Astrocyte (in vitro differentiated cells and primary cell): ENCODE data around the gene MRRF. TPM values are rescaled to one million over a fixed set of nuclear protein-coding genes. Genes with fewer than 3 reads are reported as not detected.

Experiments used
- DNase-seq: peaks from one replicate; pipeline ENCODE4 v3.0.0-alpha.2; 2010; ENCODE audit warnings: low read depth
- FAIRE-seq: peaks from 2 replicates; lab custom pipeline; 2011; peaks lifted over from hg19 to GRCh38; lab: Jason Lieb, UNC
- H2AFZ ChIP-seq: 2 replicates; pipeline ENCODE4 v1.6.0; 2012; ENCODE audit warnings: low read depth, low read length, inconsistent platforms
- H3K27ac ChIP-seq: 2 replicates; pipeline ENCODE4 v1.5.1; 2011; ENCODE audit warnings: low read depth, low read length, inconsistent platforms
- H3K27me3 ChIP-seq: 2 replicates; pipeline ENCODE4 v1.6.0; 2011; ENCODE audit warnings: low read length, inconsistent platforms; ENCODE audit not compliant: insufficient read depth
- H3K36me3 ChIP-seq: 2 replicates; pipeline ENCODE4 v1.5.1; 2011; ENCODE audit warnings: low read length, inconsistent platforms; ENCODE audit not compliant: insufficient read depth
- H3K4me1 ChIP-seq: 2 replicates; pipeline ENCODE4 v1.5.1; 2011; ENCODE audit warnings: low read length, inconsistent platforms; ENCODE audit not compliant: insufficient read depth
- H3K4me2 ChIP-seq: 2 replicates; pipeline ENCODE4 v1.6.0; 2012; ENCODE audit warnings: low read length, inconsistent platforms
- H3K4me3 ChIP-seq: 2 replicates; pipeline ENCODE4 v1.5.1; 2011; ENCODE audit warnings: low read depth, mild to moderate bottlenecking, low read length, inconsistent platforms; ENCODE audit not compliant: insufficient read depth
- H3K79me2 ChIP-seq: 2 replicates; pipeline ENCODE4 v1.6.0; 2012; ENCODE audit warnings: mild to moderate bottlenecking, low read length, inconsistent platforms; ENCODE audit not compliant: insufficient read depth
- H3K9ac ChIP-seq: 2 replicates; pipeline ENCODE4 v1.6.0; 2012; ENCODE audit warnings: mild to moderate bottlenecking, low read length, inconsistent platforms
- H3K9me3 ChIP-seq: 2 replicates; pipeline ENCODE4 v1.5.1; 2012; ENCODE audit warnings: low read depth, mild to moderate bottlenecking, low read length, inconsistent platforms; ENCODE audit not compliant: insufficient read depth
- H4K20me1 ChIP-seq: 2 replicates; pipeline ENCODE4 v1.6.0; 2012; ENCODE audit warnings: low read length, inconsistent platforms; ENCODE audit not compliant: insufficient read depth
- H3K27ac Mint-ChIP-seq: one replicate; pipeline ENCODE4 v1.8.0; 2021; ENCODE audit warnings: mild to moderate bottlenecking, mixed read lengths; ENCODE audit not compliant: unreplicated experiment
- H3K27me3 Mint-ChIP-seq: one replicate; pipeline ENCODE4 v1.8.0; 2021; ENCODE audit warnings: low read depth, mixed read lengths; ENCODE audit not compliant: unreplicated experiment
- H3K36me3 Mint-ChIP-seq: one replicate; pipeline ENCODE4 v1.8.0; 2021; ENCODE audit warnings: low read depth, mixed read lengths; ENCODE audit not compliant: unreplicated experiment
- H3K4me1 Mint-ChIP-seq: one replicate; pipeline ENCODE4 v1.8.0; 2021; ENCODE audit warnings: low read depth, mixed read lengths; ENCODE audit not compliant: unreplicated experiment
- H3K4me3 Mint-ChIP-seq: one replicate; pipeline ENCODE4 v1.8.0; 2021; ENCODE audit warnings: mild to moderate bottlenecking, moderate library complexity, mixed read lengths; ENCODE audit not compliant: unreplicated experiment
- H3K9me3 Mint-ChIP-seq: one replicate; pipeline ENCODE4 v1.8.0; 2021; ENCODE audit warnings: mild to moderate bottlenecking, mixed read lengths; ENCODE audit not compliant: unreplicated experiment
- CTCF ChIP-seq: IDR thresholded peaks from 2 replicates; pipeline ENCODE4 v1.5.1; 2011; ENCODE audit warnings: low read depth, mild to moderate bottlenecking, inconsistent platforms, low read length, moderate library complexity; ENCODE audit not compliant: insufficient read depth
- EZH2 ChIP-seq: IDR thresholded peaks from 2 replicates; pipeline ENCODE4 v1.6.1; 2012; ENCODE audit warnings: mild to moderate bottlenecking, low read length, inconsistent platforms; ENCODE audit not compliant: insufficient read depth
- total RNA-seq: library from RNA; stranded (reverse); gene quantifications from 2 replicates; pipeline ENCODE4 v1.2.1, GENCODE V29; 2021

Gene MRRF
- total RNA-seq, 1 donor from 2014 or later, result 24.0 TPM

DNA sequence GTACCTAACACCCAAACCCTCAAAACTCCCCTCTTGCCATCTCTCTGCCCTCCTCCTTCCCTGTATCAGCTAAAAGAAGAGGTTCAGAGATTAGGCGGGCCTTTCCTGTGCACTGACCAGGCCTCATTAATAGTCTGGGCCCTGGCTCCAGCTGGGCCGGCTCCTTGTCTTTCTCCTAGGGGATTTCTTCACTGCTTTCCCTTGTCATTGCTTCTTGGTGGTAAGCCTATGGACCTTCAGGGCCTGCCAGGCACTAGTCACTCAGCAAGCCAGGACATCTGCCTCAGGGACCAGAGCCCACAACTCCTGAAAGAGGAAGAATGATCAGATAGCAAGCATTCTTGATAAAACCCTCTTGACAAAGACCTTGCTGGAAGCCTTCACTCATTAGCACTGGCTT, 50.9 kb downstream of the MRRF start:
- Histone ChIP-seq H3K9ac (no peak overlapping the region), H3K4me3 (no peak overlapping the region), H3K79me2 (no peaks in the 10 kb centered on the region), H4K20me1 (peaks cover 7% of the 10 kb centered on the region), H3K4me1 (no peaks in the 10 kb centered on the region), H3K27me3 (no peaks in the 10 kb centered on the region), H3K9me3 (no peaks in the 10 kb centered on the region), H3K27ac (no peak overlapping the region), H3K4me2 (no peak overlapping the region), H2AFZ (no peak overlapping the region), H3K36me3 (peaks cover 22% of the 10 kb centered on the region)
- DNase-seq (no peak), FAIRE-seq (no peak)
- no peaks in the 10 kb centered on the region for H3K27me3 Mint-ChIP-seq
- H3K4me1 Mint-ChIP-seq, result no peaks in the 10 kb centered on the region
- no peaks in the 10 kb centered on the region for H3K9me3 Mint-ChIP-seq
- H3K27ac Mint-ChIP-seq, result no peak overlapping the region
- H3K4me3 Mint-ChIP-seq, result no peak overlapping the region
- peaks cover 11% of the 10 kb centered on the region for H3K36me3 Mint-ChIP-seq
- TF ChIP-seq EZH2 (no peak), CTCF (no peak)

- no peaks in the 10 kb centered on the region for H3K9me3 ChIP-seq
- no peaks in the 10 kb centered on the region for H3K27me3 ChIP-seq
- H3K36me3 ChIP-seq, result peaks cover 22% of the 10 kb centered on the region
- FAIRE-seq, result no peak
- H2AFZ ChIP-seq, result no peak overlapping the region
- H3K27ac Mint-ChIP-seq, result no peak overlapping the region
- no peaks in the 10 kb centered on the region for H3K27me3 Mint-ChIP-seq
- H3K4me1 Mint-ChIP-seq, result no peaks in the 10 kb centered on the region
- H3K9me3 Mint-ChIP-seq, result no peaks in the 10 kb centered on the region
- no peaks in the 10 kb centered on the region for H3K4me1 ChIP-seq
- H3K79me2 ChIP-seq, result no peaks in the 10 kb centered on the region
- H4K20me1 ChIP-seq, result peaks cover 3% of the 10 kb centered on the region
- no peak overlapping the region for H3K4me3 Mint-ChIP-seq
- H3K4me2 ChIP-seq, result no peak overlapping the region
- H3K4me3 ChIP-seq, result no peak overlapping the region
- no peak for TF ChIP-seq CTCF
- TF ChIP-seq EZH2, result no peak
- H3K9ac ChIP-seq, result no peak overlapping the region
- peaks cover 9% of the 10 kb centered on the region for H3K36me3 Mint-ChIP-seq
- DNase-seq, result peak; percentile 5
- no peak overlapping the region for H3K27ac ChIP-seq
Measured at GRCh38 chr9:122318284-122318683, 53.6 kb downstream of the MRRF start.

DNA sequence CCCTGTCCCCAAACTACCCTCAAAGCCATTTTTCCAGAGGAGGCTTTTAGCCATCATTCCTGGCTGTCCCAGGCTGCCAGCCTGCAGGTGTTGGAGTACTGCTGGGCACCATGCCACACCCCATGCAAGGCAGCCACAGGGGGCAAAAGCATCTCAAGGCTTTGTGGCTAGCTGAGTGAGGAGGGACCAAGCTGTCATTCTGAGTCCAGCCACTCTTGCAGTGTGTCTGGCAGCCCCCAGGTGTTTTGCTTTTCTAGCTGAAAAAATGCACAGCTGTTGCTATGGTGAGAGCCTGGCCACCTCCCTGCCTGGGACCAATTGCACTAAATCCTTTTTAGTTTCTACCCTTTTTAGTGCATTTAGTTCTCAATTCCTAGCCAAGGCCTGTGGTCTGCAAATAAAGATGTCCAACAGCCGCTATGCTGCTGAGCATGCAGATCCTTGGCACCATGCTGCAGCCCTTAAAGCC, 55.8 kb downstream of the MRRF start:
- Histone ChIP-seq H3K4me1 (no peaks in the 10 kb centered on the region), H3K27ac (no peak overlapping the region), H3K9me3 (no peaks in the 10 kb centered on the region), H2AFZ (no peak overlapping the region), H3K4me2 (no peak overlapping the region), H3K36me3 (peaks cover 16% of the 10 kb centered on the region), H3K27me3 (no peaks in the 10 kb centered on the region), H4K20me1 (peaks cover 3% of the 10 kb centered on the region), H3K9ac (no peak overlapping the region), H3K4me3 (no peak overlapping the region), H3K79me2 (no peaks in the 10 kb centered on the region)
- DNase-seq, result no peak
- TF ChIP-seq CTCF (no peak), EZH2 (no peak)
- Mint-ChIP-seq H3K36me3 (peaks cover 6% of the 10 kb centered on the region), H3K9me3 (no peaks in the 10 kb centered on the region), H3K4me3 (no peak overlapping the region), H3K27me3 (no peaks in the 10 kb centered on the region), H3K4me1 (peaks cover 5% of the 10 kb centered on the region), H3K27ac (no peak overlapping the region)
- FAIRE-seq, result no peak
